Activated CD4-positive, alpha-beta T cell treated with anti-CD3 and anti-CD28 coated beads, Interleukin-2, amount 50 U/mL, for 24 hours (primary cell): ENCODE measurements around the gene GPRC5D.

ENCODE experiments used
- DNase-seq, 2 donors: peaks; one replicate each; pipeline ENCODE4 v3.0.0-alpha.2; 2020; ENCODE audit warnings: low read depth in 1 of 2, low spot score in 1 of 2

The GPRC5D gene

DNA sequence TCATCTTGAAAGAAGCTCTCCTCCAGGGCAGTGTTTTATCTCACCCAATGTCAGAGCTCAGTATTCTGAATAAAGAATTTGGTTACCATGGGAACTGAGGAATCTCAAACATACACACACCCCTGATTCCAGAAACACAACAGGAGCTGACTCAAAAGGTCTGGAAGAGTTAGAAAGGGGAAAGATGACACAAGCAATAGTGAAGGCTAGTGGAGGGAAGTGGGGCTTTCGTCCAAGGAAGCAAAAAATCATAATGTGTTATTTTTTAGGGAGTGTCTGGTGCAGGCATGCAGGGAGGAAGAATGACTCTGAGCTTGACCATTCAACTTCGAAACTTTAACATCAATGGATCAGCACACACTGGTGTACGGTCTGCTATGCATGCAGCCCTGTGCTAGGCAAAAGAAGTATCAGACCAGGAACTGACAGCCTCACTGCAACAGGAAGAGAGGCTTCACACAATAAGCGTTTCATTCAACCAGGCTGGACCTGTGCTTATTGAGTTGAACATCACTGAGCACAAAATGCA is 27.8 kb upstream of the GPRC5D start:
- DNase-seq: no peak

DNA sequence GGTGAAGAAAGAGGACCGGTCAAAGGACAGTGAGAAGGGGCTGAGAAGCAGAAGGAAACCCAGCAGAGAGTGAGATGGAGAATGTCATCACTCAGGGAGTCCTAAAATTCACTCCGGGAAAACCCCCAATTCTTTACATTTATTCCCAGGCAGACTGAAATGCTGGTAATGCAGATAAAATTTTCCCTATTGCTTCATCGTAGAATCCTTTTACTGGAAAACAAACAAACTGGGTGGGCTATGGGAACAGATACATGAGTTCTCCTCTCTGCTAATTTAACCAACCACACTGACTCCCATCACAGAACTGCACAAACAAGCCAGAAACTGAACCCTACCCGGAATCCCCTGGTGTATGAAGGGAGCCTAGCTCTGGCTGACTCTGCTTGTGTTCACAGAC is 27.2 kb upstream of the GPRC5D start:
- no peak for DNase-seq

DNA sequence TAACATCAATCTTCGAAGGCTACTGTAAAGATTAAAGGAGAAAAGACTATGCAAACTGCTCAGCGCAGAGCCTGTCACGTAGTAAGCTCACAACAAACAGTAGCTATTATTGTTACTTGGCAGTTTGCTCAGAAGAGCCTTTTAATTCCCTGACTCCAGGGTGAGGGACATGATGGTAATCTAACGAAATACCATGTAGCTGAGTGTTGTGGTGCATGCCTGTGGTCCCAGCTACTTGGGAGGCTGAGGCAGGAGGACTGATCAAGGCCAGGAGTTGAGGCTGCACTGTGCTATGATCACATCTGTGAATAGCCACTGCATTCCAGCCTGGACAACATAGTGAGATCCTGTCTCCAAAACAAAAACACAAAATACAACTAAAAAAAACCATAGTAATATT is 25.3 kb upstream of the GPRC5D start:
- DNase-seq: no peak

DNA sequence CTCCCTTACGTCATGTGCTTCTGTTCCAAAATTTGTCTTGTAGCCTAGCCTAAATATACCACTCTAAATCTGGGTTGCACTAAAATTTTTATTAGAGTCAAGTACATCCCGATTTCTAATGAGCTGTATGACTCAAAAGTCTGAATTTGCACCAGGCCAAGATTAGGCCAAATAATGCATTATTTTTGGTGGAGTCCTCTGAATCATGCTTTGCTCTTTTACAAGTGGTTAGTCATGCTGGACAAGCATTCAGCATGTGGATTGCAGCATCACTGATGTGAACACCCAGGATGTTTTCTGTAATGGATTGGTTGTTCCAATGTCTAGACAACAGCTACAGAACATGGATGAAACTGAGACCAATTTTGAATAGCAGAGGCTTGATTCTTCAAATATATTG is 24.4 kb upstream of the GPRC5D start:
- no peak for DNase-seq

DNA sequence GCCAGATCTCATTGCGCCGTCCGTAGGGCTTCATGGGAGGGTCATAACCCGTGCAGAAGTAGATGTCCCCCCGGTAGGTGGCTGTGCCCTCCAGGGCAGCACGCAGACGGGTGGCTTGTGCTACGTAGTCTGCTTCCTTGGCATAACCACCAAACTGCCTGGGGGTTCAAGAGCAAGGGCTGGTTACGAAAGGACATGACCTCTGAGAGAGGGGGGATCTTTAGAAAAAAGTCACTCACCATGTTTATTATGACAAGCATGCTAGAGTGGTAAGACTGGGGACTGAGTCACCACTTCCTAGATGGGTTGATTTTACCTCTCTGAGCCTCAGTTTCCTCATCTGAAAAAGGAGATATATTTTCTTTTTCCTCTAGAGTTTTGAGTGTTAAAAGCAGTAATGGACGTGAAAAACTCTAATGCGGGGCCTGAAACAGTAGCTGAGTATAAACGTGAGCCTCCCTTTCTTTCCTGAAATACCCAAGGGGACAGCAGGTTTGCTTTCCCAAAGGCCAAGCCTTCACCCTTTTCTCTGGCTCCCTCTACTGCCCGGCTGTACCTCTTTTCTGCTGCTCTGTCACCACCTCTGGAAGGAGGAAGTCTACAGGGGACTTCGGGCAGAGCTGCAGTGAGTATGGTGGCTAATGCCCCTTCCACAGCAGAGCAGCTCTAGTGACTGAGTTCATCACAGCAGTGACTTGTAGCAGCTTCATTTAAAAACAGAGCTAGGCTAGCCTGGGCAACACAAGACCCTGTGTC is 23.5 kb upstream of the GPRC5D start:
- no peak for DNase-seq

DNA sequence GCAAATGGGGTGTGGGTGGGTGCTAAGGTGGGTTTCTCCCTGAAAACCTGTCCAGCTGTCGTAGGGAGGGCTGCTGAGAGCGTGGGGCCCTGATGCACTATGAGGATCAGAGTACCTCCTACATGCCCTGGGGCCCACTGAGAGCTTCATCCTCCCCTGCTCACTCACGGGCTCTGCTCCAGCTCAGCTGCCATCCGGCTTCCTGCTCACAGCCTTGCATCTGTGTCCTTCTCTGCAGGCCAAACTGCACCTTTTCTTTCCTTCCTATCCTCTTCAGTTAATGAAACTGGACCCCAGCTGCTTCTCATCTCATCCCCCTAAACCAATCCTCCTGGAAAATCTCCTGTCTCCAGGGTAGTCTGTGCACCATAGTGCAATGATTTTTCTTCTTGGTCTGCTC is 22.2 kb upstream of the GPRC5D start:
- DNase-seq: no peak

DNA sequence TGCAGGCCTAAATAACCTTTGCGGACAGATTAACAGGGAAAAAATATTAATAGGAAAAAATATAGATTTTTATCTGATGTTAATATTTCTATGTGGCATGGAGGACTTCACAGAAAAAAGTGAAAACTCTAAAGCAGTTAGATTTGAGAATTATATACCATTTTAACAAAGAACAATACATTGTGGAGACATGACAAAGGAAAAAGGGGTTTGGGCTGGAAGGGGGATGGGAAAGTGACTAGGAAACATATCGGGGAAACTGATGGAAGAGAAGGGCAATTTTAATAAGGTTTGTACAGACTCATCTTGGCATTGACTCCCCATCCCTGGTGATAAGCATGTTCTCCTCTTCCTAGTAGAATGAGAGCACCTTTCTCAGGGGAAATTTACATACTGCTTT is 21.0 kb upstream of the GPRC5D start:
- DNase-seq: no peak

DNA sequence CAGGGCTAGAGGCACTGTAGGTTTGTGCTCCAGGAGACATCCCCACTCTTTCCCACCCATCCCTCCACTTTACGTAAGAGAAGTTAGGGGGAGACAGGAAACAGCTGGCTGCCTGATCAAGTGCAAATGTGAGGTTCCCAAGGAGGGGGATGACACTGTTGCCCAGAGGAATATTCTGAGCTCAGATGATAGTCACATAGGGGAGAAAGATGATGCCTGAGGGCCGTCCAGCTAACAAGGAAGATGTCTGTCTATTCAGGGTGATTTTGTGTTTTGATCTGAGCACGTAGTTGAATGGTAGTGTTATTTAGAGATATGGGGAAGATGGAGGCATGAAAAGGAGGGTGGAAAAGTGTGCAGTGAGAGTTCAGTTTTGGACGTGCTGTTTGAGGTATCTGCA is 13.9 kb upstream of the GPRC5D start:
- no peak for DNase-seq

DNA sequence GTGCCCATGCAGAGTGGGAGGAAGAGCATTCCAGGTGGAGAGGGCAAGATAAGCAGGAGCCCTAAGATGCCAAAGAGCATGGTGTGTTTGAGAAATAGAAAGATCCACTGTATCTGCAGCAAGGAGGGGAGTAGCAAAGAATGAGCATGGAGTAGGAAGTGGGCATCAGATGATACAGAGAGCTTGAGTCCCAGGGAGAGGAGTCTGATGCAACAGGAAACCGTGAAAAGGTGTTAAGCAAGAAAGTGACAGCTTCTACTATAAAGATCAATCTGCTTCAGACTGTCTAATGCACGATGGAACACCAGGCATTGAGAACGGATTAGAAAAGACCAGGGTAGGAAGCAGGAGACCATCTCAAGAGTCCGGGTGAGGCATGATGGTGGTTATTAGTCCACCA is 12.3 kb upstream of the GPRC5D start:
- DNase-seq: no peak

DNA sequence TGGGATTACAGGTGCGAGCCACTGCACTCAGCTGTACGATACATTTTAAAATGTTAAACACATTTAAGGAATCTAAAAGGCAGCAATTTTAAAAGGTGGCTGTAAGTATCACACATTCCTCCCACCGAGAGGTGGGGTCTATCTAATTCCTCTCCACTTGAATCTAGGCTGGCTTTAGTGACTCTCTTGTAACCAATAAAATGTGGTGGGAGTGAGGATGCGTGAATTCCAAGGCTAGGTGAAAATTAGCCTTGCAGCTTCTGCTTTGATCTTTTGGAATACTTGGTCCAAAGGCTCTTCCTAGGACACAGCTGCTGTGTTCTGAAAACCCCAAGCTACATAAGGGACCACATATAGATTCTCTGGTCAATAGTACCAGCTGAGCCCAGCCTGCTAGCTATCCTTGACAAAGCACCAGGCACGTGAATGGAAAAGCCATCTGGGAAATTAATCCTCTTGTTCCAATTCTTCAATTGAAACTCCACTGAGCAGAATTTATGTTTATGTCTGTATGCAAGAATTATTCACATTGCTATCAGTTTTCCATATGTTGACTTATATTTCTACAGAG is 8.8 kb upstream of the GPRC5D start:
- no peak for DNase-seq

DNA sequence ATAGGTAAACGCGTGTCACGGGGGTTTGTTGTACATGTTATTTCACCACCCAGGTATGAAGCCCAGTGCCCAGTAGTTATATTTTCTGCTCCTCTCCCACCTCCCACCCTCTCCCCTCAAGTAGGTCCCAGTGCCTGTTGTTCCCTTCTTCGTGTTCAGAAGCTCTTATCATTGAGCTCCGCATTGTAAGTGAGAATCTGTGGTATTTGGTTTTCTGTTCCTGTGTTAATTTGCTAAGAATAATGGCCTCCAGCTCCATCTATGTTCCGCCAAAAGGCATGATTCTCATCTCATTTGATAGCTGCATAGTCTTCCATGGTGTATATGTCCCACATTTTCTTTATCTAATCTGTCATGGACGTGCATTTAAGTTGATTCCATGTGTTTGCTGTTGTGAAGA is 6.9 kb upstream of the GPRC5D start:
- DNase-seq: no peak

DNA sequence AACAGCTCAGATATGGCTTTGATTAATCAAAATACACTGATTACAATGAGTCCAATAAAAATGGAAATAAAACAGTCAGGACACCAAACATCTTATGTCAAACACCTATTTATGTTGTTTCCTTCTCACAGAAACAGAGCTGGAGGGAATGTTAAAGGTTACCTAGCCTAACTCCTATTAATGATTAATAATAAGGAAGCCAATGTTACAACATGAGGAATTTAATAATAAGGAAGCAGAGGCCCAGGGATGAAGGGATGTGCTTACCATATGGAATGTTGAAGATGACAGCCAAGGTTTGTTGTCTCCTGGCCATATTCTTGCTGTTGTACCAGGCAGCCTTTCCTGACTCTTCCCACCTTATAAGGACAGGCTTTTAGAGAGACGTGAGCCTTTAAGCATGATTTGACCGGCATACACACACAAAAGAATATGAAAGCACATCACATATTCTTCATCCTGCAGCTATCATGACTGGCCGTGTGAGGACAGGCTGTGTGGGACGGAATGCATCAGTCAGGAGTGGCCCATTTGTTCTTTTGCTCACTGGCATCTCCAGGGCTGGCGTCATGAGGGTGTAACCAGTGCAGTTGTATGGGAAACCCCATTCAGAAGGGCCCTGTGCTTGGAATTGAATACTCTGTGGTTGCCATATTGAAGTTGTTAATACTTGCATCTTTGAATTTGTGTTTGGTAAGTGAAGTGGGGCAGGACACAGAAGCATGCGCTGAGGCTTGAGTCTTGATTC is 3.1 kb upstream of the GPRC5D start:
- no peak for DNase-seq

DNA sequence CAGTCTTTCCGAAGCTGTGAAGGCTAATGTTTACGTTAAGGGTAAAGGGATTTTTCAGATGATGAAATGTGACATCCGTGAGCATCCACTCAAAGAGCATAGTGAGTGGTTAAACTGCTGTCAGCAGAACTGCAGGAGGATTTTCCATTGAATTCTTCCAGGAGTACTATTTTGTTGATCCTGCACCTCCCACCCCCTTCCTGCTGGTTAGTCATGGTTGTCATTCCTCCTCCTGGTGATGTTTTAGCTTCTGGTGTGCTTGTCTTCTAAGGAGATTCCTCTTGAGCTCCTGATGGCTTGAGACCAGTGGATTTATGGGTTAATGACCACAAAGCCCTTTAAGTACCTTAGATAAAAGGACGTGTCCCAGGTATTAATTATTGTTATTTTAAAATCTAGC is 2.4 kb upstream of the GPRC5D start:
- no peak for DNase-seq

DNA sequence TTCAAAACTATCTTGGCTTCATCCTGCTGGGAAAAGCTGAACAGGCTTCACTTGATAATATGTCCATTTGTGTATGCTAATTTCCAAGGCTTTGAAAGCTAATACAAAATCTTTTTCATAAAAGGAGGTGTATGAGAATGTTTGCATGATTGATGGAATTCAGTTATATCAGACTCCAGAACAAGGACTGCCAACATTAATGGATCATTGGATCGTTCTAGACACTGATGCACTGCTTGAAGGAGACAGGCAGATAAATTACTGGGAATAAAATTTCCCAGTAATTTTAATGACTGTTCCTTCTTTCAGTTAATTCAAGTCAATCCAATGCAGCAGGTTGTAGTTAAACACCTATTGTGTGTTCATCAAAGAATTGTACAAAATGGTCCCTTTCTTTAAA is 466 bp downstream of the GPRC5D start:
- DNase-seq: no peak

DNA sequence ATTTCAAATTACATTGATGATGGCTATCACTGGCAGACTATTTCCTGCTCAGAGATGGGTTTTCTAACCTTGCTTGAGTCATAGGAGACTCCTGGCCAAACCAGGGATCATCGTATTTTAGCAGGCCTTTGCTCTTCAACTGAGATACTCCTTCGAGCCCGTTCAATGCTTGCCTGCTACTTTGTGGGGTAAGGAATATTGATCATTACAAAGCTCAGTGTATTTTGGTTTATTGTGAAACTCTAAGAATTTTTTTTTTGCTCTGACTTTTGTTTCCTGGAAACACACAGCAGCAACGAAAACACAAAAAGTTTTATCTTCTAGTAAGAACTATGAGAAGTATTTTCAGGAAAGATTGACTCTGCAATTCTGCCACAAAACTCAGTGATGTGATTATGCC is 4.1 kb downstream of the GPRC5D start:
- DNase-seq: no peak

DNA sequence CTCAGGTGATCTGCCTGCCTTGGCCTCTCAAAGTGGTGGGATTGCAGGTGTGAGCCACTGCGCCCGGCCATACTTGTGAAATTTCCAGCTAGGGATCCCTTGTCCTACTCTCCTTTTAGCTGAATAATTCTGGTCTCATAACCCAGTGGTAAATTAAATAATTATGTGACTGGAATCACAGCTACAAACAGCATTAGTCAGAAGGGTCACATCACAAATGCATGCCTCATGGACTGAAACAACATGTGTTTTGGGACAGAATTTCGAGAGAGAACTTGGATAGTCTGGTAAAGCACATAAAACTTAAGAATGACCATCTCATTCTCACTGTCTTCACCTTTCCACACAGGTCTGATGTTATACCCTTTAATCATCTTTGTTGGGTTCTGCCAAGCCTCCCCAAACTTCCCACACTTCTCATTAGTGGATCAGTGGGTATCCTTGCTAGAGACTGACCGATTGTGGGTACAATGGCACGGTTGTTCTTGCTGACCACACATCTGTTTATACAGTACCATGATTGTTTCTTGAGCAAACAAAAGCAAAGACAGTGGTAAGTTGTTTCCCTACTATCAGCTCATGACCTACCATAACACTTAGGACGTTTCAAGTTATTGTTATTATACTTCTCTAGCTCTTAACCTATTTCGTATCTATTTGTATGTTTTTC is 5.1 kb downstream of the GPRC5D start:
- no peak for DNase-seq

DNA sequence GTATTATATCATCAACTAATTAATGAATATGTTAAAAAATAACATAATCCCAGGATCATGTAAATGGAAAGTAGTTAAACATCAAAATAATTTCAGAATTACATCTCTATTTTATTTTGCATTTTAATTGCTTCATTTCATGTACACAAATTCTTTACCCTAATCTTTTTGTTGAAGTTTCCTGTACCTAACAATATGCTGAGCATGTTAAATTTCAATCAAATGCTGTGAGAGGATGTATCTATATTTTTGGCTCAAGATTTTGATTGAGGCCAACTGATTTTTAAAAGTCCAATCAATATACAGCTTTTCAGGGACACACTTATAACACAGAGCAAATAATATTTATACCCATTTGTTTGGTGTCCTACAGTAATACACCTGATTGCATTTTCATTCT is 6.4 kb downstream of the GPRC5D start:
- DNase-seq: no peak

DNA sequence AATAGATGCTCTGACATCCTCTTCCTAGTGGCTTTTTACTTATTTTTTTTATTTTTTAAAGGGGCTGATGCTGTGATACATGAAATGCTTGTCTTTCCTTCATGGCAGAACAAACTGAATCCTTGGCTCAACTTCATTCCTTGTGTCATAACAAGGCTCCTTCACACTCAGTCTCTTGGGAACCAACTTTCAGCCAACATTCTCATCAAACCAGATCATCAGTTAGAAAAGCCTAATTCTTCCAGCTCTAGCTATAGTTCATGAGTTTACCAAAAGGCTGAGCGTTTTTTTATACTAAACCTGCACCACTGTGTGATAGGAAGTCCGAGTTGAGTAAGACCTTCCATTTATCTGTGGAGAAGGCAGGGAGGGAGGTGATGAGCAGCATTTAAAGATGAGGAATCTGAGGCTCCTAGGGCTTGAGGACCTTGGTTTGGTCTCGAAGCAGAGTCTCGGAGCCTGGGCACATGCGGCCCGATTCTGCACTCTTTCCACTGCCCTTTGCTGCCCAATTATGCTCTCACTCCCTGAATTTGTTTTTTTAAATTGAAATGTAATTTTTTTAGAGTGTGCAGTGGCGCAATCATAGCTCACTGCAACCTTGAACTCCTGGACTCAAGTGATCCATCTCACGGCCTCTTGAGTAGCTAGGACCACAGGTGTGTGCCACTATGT is 8.2 kb downstream of the GPRC5D start:
- DNase-seq: no peak

DNA sequence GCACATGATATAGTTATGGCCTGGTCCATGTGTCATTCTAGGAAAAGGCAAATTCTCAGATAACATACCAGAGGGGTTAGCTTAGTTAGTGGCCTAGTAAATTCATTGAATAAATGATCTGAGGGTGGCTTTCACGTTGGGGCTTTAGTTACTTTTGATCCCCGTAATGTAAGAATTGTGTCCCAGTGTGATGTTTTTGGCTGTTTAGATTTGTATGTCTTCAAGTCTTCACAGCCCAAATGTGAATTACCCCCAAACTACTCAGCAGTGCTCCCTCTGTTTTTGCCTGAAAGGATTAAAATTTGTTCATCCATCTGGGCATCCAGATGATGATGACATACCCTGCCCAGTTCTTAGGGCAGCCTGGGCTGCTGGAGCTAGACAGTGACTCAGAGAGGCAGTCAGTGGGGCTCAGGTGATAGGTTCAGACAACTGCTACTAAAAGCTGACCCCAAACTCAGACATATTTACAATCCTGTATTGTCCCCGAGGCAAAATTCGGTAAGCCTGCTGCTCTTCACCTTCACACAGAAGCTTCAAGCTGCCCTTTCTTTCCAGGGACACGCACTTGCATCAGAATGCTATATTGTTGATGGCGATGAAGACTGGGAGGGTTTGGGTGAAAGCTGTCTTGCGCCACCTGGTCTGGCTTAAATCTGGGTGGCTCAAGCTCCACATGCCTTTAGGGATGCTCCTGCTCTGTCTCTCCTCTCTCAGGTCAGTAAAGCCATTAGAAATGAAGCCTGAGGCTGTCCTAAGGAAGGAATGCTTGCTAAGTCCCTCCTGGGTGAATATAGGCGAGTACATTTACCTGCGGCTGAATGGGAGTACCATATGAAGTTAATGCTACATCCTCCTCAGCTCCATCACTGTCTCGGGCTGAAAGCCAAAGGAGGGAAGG is 10.3 kb downstream of the GPRC5D start:
- DNase-seq: no peak

DNA sequence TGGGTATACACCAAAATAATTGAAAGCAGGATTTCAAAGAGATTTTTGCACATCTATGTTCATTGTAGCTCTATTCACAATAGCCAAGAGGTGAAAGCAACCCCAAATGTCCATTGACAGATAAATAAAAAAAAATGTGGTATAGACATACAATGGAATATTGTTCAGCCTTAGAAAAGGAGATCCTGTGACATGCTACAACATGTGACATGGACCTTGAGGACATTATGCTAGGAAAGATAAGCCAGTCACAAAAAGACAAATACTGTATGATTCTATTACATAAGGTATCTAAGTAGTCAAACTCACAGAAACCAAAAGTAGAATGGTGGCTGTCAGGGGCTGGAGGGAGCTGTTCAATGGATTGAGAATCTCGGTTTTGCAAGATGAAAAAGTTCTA is 12.1 kb downstream of the GPRC5D start:
- DNase-seq: no peak
